Muscle layer of duodenum (tissue), 2 donors: ENCODE results near the gene SLCO2A1.
"Not testable (repeated sequence)": the region's sequence is repeated elsewhere in the genome, so short reads cannot be mapped to it uniquely, and the experiment has no call there.

Experiments used
- H3K27ac ChIP-seq: one replicate; pipeline ENCODE4 v1.7.0; 2013; ENCODE audit warnings: mild to moderate bottlenecking, low read length
- H3K27me3 ChIP-seq: one replicate; pipeline ENCODE4 v1.7.0; 2013; ENCODE audit warnings: low read depth, mild to moderate bottlenecking, control low read depth, low read length
- H3K36me3 ChIP-seq, 2 donors: one replicate each; pipeline ENCODE4 v1.7.0; 2013; ENCODE audit warnings: low read length in 2 of 2, control low read depth in 1 of 2, mild to moderate bottlenecking in 1 of 2; ENCODE audit not compliant: insufficient read depth in 2 of 2, control insufficient read depth in 1 of 2
- H3K4me1 ChIP-seq, 2 donors: one replicate each; pipeline ENCODE4 v1.7.0; 2013; ENCODE audit warnings: low read length in 2 of 2, mild to moderate bottlenecking in 2 of 2, control low read depth in 1 of 2, moderate library complexity in 1 of 2; ENCODE audit not compliant: insufficient read depth in 2 of 2, control insufficient read depth in 1 of 2
- H3K4me3 ChIP-seq, 2 donors: one replicate each; pipeline ENCODE4 v1.7.0; 2013; ENCODE audit warnings: low read length in 2 of 2, low read depth in 1 of 2, mild to moderate bottlenecking in 1 of 2
- H3K9me3 ChIP-seq, 2 donors: one replicate each; pipeline ENCODE4 v1.7.0; 2013; ENCODE audit warnings: low read length in 2 of 2, control low read depth in 1 of 2, mild to moderate bottlenecking in 1 of 2; ENCODE audit not compliant: control insufficient read depth in 1 of 2
- donor health status: healthy.

The SLCO2A1 gene

GRCh38 chr3:134072881-134073582 is 43.3 kb upstream of the SLCO2A1 start:
- H3K36me3 ChIP-seq = no peaks in the 10 kb centered on the region
- H3K4me3 ChIP-seq = no peak overlapping the region
- H3K27me3 ChIP-seq = no peaks in the 10 kb centered on the region
- H3K27ac ChIP-seq = no peak overlapping the region
- H3K4me1 ChIP-seq = no peaks in the 10 kb centered on the region
- no peaks in the 10 kb centered on the region for H3K9me3 ChIP-seq

GRCh38 chr3:134070281-134070680 is 40.6 kb upstream of the SLCO2A1 start:
- not testable (repeated sequence) for H3K4me3 ChIP-seq, H3K27me3 ChIP-seq, H3K27ac ChIP-seq, H3K4me1 ChIP-seq, H3K9me3 ChIP-seq, H3K36me3 ChIP-seq

GRCh38 chr3:134068429-134068828 is 38.7 kb upstream of the SLCO2A1 start:
- no peaks in the 10 kb centered on the region for H3K27me3 ChIP-seq
- no peak overlapping the region for H3K4me3 ChIP-seq
- H3K4me1 ChIP-seq = no peaks in the 10 kb centered on the region
- H3K27ac ChIP-seq = no peak overlapping the region
- no peaks in the 10 kb centered on the region for H3K36me3 ChIP-seq
- no peaks in the 10 kb centered on the region for H3K9me3 ChIP-seq

- Histone ChIP-seq H3K27me3 (no peaks in the 10 kb centered on the region), H3K4me1 (no peaks in the 10 kb centered on the region), H3K36me3 (no peaks in the 10 kb centered on the region), H3K27ac (no peak overlapping the region), H3K9me3 (no peaks in the 10 kb centered on the region), H3K4me3 (no peak overlapping the region)
Observed at GRCh38 chr3:134067531-134068161, 37.9 kb upstream of the SLCO2A1 start.

- Histone ChIP-seq H3K36me3 (no peaks in the 10 kb centered on the region), H3K4me3 (no peak overlapping the region), H3K27me3 (no peaks in the 10 kb centered on the region), H3K27ac (no peak overlapping the region), H3K4me1 (no peaks in the 10 kb centered on the region), H3K9me3 (no peaks in the 10 kb centered on the region)
Observed at GRCh38 chr3:134066651-134067530, 37.2 kb upstream of the SLCO2A1 start.

- Histone ChIP-seq H3K4me3 (no peak overlapping the region), H3K9me3 (no peaks in the 10 kb centered on the region), H3K27ac (no peak overlapping the region), H3K4me1 (no peaks in the 10 kb centered on the region), H3K27me3 (no peaks in the 10 kb centered on the region), H3K36me3 (no peaks in the 10 kb centered on the region)
Observed at GRCh38 chr3:134066158-134066541, 36.4 kb upstream of the SLCO2A1 start.

- Histone ChIP-seq H3K36me3 (no peaks in the 10 kb centered on the region), H3K27ac (no peak overlapping the region), H3K4me1 (peaks cover 0 to 4% of the 10 kb centered on the region in 2 donors), H3K4me3 (no peak overlapping the region), H3K27me3 (no peaks in the 10 kb centered on the region), H3K9me3 (no peaks in the 10 kb centered on the region)
Observed at GRCh38 chr3:134065252-134066157, 35.8 kb upstream of the SLCO2A1 start.

- Histone ChIP-seq H3K27ac (no peak overlapping the region), H3K36me3 (no peaks in the 10 kb centered on the region), H3K4me1 (peaks cover 0 to 7% of the 10 kb centered on the region in 2 donors), H3K4me3 (no peak overlapping the region), H3K9me3 (no peaks in the 10 kb centered on the region), H3K27me3 (no peaks in the 10 kb centered on the region)
Observed at GRCh38 chr3:134064081-134064480, 34.4 kb upstream of the SLCO2A1 start.

- H3K9me3 ChIP-seq = no peaks in the 10 kb centered on the region
- no peak overlapping the region for H3K4me3 ChIP-seq
- no peaks in the 10 kb centered on the region for H3K36me3 ChIP-seq
- peaks cover 10 to 12% of the 10 kb centered on the region in 2 donors for H3K4me1 ChIP-seq
- no peak overlapping the region for H3K27ac ChIP-seq
- no peaks in the 10 kb centered on the region for H3K27me3 ChIP-seq
Observed at GRCh38 chr3:134061401-134061800, 31.7 kb upstream of the SLCO2A1 start.

GRCh38 chr3:134060561-134061385 is 31.0 kb upstream of the SLCO2A1 start:
- Histone ChIP-seq H3K36me3 (no peaks in the 10 kb centered on the region), H3K4me1 (peaks cover 10 to 12% of the 10 kb centered on the region in 2 donors), H3K27ac (no peak overlapping the region)

More at GRCh38 chr3:134060561-134061385, 31.0 kb upstream of the SLCO2A1 start:
- Histone ChIP-seq H3K9me3 (no peaks in the 10 kb centered on the region), H3K4me3 (no peak overlapping the region), H3K27me3 (no peaks in the 10 kb centered on the region)
